GM12873 (cell line): Measurements from ENCODE around the gene C19orf25.

Experiments
- TF ChIP-seq, protein P1 (sequence below): IDR thresholded peaks from 2 replicates; pipeline ENCODE4 v1.5.1; 2012; ENCODE audit warnings: low read depth, mild to moderate bottlenecking, moderate library complexity, low read length, control low read depth; ENCODE audit not compliant: insufficient read depth; ENCODE audit errors: missing control alignments

The C19orf25 gene

DNA sequence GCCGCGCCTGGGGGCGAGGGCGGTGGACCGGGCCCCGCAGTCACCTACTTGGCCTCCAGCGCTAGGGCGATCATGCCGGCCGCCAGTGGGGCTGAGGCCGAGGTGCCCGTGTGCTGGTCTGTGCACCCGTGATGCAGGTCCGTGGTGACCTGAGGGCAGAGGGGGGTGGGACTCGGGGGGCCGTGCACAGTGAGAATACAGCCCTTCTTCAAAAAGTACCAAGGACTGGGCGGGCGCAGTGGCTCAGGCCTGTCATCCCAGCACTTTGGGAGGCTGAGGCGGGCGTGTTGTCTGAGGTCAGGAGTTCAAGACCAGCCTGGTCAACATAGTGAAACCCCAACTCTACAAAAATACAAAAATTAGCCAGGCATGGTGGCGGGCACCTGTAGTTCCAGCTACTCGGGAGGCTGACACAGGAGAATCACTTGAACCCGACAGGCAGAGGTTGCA lies 5.0 kb upstream of the C19orf25 start:
- TF ChIP-seq, protein P1, sequence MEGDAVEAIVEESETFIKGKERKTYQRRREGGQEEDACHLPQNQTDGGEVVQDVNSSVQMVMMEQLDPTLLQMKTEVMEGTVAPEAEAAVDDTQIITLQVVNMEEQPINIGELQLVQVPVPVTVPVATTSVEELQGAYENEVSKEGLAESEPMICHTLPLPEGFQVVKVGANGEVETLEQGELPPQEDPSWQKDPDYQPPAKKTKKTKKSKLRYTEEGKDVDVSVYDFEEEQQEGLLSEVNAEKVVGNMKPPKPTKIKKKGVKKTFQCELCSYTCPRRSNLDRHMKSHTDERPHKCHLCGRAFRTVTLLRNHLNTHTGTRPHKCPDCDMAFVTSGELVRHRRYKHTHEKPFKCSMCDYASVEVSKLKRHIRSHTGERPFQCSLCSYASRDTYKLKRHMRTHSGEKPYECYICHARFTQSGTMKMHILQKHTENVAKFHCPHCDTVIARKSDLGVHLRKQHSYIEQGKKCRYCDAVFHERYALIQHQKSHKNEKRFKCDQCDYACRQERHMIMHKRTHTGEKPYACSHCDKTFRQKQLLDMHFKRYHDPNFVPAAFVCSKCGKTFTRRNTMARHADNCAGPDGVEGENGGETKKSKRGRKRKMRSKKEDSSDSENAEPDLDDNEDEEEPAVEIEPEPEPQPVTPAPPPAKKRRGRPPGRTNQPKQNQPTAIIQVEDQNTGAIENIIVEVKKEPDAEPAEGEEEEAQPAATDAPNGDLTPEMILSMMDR, result no peak

DNA sequence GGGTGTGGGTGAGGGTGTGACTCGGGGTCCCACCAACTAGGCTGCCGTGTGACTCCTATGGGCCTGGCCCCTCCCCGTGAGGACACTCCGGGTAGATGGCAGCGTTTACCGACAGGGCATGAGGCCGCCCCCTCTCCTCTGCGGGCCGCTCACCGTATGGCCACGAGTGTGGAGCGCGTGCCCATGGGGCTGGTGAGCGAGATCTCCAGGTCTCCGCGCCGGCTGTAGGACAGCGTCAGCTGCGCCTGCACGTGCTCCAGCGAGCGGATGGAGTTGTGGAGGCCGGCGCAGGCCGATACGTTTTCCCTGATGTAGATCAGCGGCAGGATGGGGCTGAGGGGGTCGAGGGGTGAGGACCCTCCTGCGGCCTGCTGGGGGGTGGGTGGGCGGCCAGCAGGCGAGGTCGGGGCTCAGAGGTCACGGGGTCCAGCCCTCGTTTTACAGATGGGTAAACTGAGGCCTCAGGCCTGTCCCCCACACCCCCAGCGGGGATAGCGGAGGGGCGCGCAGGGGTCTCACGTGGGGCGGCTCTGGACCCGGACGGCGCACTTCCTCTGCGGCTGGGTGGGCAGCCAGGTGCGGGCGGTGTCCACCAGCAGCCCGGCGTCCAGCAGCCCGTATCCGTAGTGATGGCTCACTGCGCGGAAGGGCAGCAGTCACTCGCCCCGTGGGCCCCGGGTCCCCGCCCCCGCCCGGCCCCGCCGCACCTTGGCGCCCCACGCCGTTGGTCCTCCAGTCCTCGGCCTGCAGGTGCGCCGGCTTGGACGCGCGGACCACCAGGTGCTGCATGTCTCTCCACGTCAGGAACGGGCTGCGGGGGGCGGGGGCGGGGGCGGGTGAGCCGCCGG lies 4.3 kb upstream of the C19orf25 start:
- TF ChIP-seq, protein P1, result no peak

DNA sequence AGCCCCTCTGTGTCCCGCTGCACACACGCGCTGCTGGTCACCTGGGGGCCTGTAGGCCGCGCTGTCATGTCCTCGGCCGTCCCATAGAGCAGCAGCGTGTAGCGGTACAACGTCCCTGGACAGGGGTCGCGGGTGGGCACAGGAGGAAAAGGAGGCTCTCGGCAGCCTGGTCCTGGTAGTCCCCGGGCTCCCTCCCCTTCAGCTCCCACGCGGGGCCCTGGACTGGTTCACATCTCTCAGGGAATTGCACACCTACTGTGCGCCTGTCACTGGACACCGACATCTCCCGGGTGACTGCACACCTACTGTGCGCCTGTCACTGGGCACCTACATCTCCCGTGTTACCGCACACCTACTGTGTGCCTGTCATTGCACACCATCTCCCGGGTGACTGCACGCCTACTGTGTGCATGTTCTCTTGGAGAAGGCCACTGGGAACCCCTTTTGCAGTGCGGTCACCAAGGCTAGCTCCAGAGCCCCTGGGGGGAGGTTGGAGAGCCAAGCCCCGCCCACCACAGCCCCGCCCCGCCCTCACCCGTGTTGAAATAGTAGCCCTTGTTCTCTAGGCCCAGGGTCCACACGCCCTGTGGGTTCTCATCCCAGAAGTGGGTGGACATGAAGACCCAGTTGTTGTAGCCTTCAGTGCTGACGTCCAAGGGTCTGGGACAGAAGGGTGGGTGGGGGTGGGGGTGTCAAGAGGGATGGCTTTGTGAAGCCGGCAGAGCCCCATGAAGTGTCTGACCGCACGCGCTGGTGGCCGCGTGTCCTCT lies 3.5 kb upstream of the C19orf25 start:
- TF ChIP-seq, protein P1, result no peak

DNA sequence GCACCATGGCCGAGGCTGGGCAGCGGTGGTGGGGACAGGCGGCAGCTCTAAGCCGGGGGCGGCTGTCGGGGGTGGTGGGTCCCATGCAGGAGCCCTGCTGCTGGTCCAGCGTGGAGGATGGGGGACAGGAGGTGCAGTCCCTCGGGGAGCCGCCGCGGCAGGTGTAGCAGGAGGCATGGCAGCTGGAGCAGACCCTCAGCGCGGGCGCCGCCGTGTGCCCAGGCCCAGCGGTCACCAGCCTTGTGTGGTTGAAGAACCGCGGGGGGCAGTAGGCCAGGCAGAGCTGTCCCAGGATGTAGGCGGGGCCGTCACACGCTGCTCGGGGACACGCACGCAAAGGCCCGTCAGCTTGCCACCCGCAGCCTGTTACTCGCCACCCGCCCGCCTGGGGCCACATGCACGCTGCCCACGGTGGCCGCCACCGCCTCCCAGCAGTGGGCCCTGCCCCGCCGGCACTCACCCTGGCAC lies 2.9 kb upstream of the C19orf25 start:
- TF ChIP-seq, protein P1, result no peak

DNA sequence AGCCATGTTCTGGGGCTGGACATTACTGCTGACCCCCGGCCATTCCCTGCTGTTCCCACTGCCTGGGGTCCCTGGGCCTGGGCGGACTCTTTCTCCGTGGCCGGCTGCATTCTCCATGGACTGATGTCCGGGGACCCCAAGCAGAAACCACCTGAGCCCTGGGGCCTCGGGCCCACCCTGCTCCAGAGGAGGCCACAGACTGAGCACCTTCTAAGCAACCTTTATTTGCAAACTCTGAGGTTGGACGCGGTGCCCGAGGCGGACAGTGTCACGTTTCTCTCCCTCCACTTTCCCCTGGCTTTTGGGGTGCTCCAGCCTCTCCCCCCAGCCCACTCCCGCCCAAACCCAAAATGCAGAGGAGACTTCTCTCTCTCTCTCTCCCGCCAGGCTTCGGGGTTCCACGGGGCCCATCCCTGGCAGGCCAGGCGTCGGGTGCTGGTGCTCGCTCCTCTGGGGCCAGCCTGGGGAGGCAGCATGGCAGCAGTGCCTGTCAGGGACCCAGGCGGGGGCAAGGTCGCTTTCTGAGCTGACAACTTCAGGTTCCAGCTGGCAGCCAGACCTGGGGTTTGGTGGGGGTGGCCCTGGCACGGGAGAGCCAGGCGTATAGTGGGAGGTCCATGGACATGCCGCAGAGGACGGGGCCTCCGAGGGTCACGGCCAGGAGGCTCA lies 2.3 kb upstream of the C19orf25 start:
- TF ChIP-seq, protein P1, result no peak

GRCh38 chr19:1475751-1476437 lies 3.1 kb downstream of the C19orf25 start:
- TF ChIP-seq, protein P1, result no peak
